Peyer's patch (tissue), 4 donors: Measurements from ENCODE around the gene DDX21. TPM values are rescaled to one million over a fixed set of nuclear protein-coding genes. Genes with fewer than 3 reads are reported as not detected.
A peak's percentile ranks its signal among the peaks of the same experiment; 100 is the strongest.

Experiments
- DNase-seq, 3 donors: peaks; one replicate each; pipeline ENCODE4 v3.0.0-alpha.2; 2017 to 2019
- H3K27ac ChIP-seq, 4 donors: fragments of 200-600 bp; sonication (generic); one replicate each; pipeline ENCODE4 v1.5.1; 2016 to 2019
- H3K27me3 ChIP-seq, 2 donors: fragments of 200-600 bp; sonication (generic); one replicate each; pipeline ENCODE4 v1.5.1; 2019
- H3K36me3 ChIP-seq, 3 donors: fragments of 200-600 bp; sonication (generic); one replicate each; pipeline ENCODE4 v1.5.1; 2016 to 2019
- H3K4me1 ChIP-seq, 4 donors: fragments of 200-600 bp; sonication (generic); one replicate each; pipeline ENCODE4 v1.5.1; 2016 to 2019
- H3K4me3 ChIP-seq, 4 donors: fragments of 200-600 bp; sonication (generic); 1 replicate in 3 of 4; 2 replicates in 1 of 4; pipeline ENCODE4 v1.5.1; 2016 to 2019; ENCODE audit warnings: mild to moderate bottlenecking in 1 of 4
- H3K9me3 ChIP-seq, 4 donors: fragments of 200-600 bp; sonication (generic); one replicate each; pipeline ENCODE4 v1.5.1; 2016 to 2019; ENCODE audit warnings: mild to moderate bottlenecking in 1 of 4
- CTCF ChIP-seq, 6 experiments: fragments of 450-650 bp in 4 of 6; fragments of 200-600 bp in 2 of 6; sonication (generic) in 1 of 6; IDR thresholded peaks; one replicate each; pipeline ENCODE4 v1.5.1; 2017 to 2019; ENCODE audit warnings: antibody characterized with exemption in 6 of 6, mild to moderate bottlenecking in 3 of 6, moderate library complexity in 1 of 6
- POLR2A ChIP-seq, 2 donors: fragments of 450-650 bp; IDR thresholded peaks; one replicate each; pipeline ENCODE4 v1.5.1; 2017; ENCODE audit warnings: antibody characterized with exemption in 2 of 2, mild to moderate bottlenecking in 2 of 2, moderate library complexity in 2 of 2
- total RNA-seq, 4 donors: library from RNA; depleted of rRNA; stranded (reverse); fragments of >200 nt; gene quantifications; one replicate each; pipeline ENCODE4 v1.1.0, GENCODE V29; 2016

The DDX21 gene
- total RNA-seq, 4 donors from 2014 or later, result 17.8 to 50.3 (median 20.6) TPM

- no peaks in the 10 kb centered on the region for H3K9me3 ChIP-seq
- peaks cover 0 to 3% (median 0%) of the 10 kb centered on the region in 3 donors for H3K36me3 ChIP-seq
- H3K4me3 ChIP-seq, result no peak overlapping the region
- H3K27me3 ChIP-seq, result no peaks in the 10 kb centered on the region
- no peak for TF ChIP-seq CTCF (IDR thresholded peaks at IDR 0.05)
- TF ChIP-seq POLR2A (IDR thresholded peaks at IDR 0.05), result no peak
- peak overlapping the region in 1 of 4 donors; percentile 36 for H3K27ac ChIP-seq
- no peak for DNase-seq
- peaks cover 0 to 26% (median 0%) of the 10 kb centered on the region in 4 donors for H3K4me1 ChIP-seq
These were observed 36.9 kb downstream of the DDX21 start for GRCh38 chr10:68992636-68993440.

- Histone ChIP-seq H3K4me3 (no peak overlapping the region), H3K27me3 (no peaks in the 10 kb centered on the region), H3K36me3 (peaks cover 0 to 16% (median 0%) of the 10 kb centered on the region in 3 donors), H3K4me1 (peaks cover 0 to 10% (median 0%) of the 10 kb centered on the region in 4 donors), H3K27ac (no peak overlapping the region), H3K9me3 (no peaks in the 10 kb centered on the region)
- no peak for TF ChIP-seq CTCF (IDR thresholded peaks at IDR 0.05)
- TF ChIP-seq POLR2A (IDR thresholded peaks at IDR 0.05), result no peak
- DNase-seq, result no peak
These were observed 41.2 kb downstream of the DDX21 start for GRCh38 chr10:68997211-68997610.

GRCh38 chr10:69004821-69005220 is 48.9 kb downstream of the DDX21 start:
- no peak overlapping the region for H3K4me3 ChIP-seq
- TF ChIP-seq POLR2A (IDR thresholded peaks at IDR 0.05) (no peak), CTCF (IDR thresholded peaks at IDR 0.05) (peak in 5 of 6 experiments; percentile 19 to 57 (median 51))
- no peaks in the 10 kb centered on the region for H3K9me3 ChIP-seq
- no peaks in the 10 kb centered on the region for H3K27me3 ChIP-seq
- no peak for DNase-seq
- no peak overlapping the region for H3K27ac ChIP-seq
- H3K36me3 ChIP-seq, result peaks cover 0 to 56% (median 0%) of the 10 kb centered on the region in 3 donors
- H3K4me1 ChIP-seq, result no peaks in the 10 kb centered on the region

- TF ChIP-seq CTCF (IDR thresholded peaks at IDR 0.05), result no peak
- no peak for TF ChIP-seq POLR2A (IDR thresholded peaks at IDR 0.05)
- Histone ChIP-seq H3K4me1 (no peaks in the 10 kb centered on the region), H3K27me3 (no peaks in the 10 kb centered on the region), H3K9me3 (no peaks in the 10 kb centered on the region), H3K27ac (no peak overlapping the region), H3K36me3 (peaks cover 0 to 56% (median 0%) of the 10 kb centered on the region in 3 donors), H3K4me3 (no peak overlapping the region)
- no peak for DNase-seq
These were observed 49.9 kb downstream of the DDX21 start for GRCh38 chr10:69005704-69006485.

GRCh38 chr10:69007260-69007659 is 51.3 kb downstream of the DDX21 start:
- Histone ChIP-seq H3K4me3 (no peak overlapping the region), H3K36me3 (peaks cover 0 to 55% (median 0%) of the 10 kb centered on the region in 3 donors), H3K27ac (no peak overlapping the region), H3K9me3 (no peaks in the 10 kb centered on the region), H3K27me3 (no peaks in the 10 kb centered on the region), H3K4me1 (no peaks in the 10 kb centered on the region)
- no peak for DNase-seq
- TF ChIP-seq POLR2A (IDR thresholded peaks at IDR 0.05), result no peak
- no peak for TF ChIP-seq CTCF (IDR thresholded peaks at IDR 0.05)
